Measurements from ENCODE around the gene PGM5. TPM values are rescaled to one million over a fixed set of nuclear protein-coding genes. Genes with fewer than 3 reads are reported as not detected.

The PGM5 gene
- total RNA-seq, 2 experiments from 2014 or later = not detected

DNA sequence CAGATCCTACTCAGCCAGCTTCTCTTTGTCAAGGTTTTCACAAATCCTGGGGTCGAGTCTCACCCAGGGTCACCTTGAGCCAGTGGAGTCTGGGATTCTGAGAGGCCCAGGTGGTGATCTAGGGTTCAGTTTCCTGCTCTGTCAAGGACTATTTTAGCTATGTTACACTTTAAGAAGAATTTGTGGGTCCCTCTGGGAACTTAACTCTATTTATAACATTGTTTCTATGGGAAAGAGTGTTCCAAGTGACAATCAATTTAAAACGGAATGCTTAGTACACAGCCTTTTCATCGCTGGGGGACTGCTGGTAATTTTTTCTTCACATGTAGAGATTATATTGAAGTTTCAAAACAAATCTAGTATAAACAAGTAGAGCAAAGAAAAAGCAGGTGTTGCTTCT, 211.2 kb downstream of the PGM5 start:
- Histone ChIP-seq H4K20me1 (ENCODE audit: insufficient read depth, low read length) (no peaks in the 10 kb centered on the region), H3K27ac (ENCODE audit: low read depth, low read length, poor library complexity, severe bottlenecking) (no peak overlapping the region), H3K4me2 (ENCODE audit: low read length) (no peak overlapping the region), H3K79me2 (ENCODE audit: insufficient read depth, low read depth, low read length) (no peaks in the 10 kb centered on the region), H3K36me3 (ENCODE audit: insufficient read depth, low read length) (no peaks in the 10 kb centered on the region; the same call in 1 of the 2 replicates), H3K9me3 (ENCODE audit: low read length) (peaks cover 22% of the 10 kb centered on the region), H3K4me3 (ENCODE audit: low read depth, low read length, poor library complexity, severe bottlenecking) (no peak overlapping the region), H2AFZ (ENCODE audit: low read length) (no peak overlapping the region), H3K9me2 (ENCODE audit: insufficient read depth, low read length) (no peaks in the 10 kb centered on the region), H3K4me1 (ENCODE audit: insufficient read depth, low read length, poor library complexity, severe bottlenecking) (no peaks in the 10 kb centered on the region)
- BruUV-seq (replicated peaks) = no TSS peak
- no peak for DNase-seq (ENCODE audit: low spot score)
- TF ChIP-seq, protein P1, sequence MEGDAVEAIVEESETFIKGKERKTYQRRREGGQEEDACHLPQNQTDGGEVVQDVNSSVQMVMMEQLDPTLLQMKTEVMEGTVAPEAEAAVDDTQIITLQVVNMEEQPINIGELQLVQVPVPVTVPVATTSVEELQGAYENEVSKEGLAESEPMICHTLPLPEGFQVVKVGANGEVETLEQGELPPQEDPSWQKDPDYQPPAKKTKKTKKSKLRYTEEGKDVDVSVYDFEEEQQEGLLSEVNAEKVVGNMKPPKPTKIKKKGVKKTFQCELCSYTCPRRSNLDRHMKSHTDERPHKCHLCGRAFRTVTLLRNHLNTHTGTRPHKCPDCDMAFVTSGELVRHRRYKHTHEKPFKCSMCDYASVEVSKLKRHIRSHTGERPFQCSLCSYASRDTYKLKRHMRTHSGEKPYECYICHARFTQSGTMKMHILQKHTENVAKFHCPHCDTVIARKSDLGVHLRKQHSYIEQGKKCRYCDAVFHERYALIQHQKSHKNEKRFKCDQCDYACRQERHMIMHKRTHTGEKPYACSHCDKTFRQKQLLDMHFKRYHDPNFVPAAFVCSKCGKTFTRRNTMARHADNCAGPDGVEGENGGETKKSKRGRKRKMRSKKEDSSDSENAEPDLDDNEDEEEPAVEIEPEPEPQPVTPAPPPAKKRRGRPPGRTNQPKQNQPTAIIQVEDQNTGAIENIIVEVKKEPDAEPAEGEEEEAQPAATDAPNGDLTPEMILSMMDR (conservative IDR thresholded peaks at IDR 0.05; ENCODE audit: low read length) = no peak
- TF ChIP-seq EZH2phosphoT487 (IDR thresholded peaks at IDR 0.05; ENCODE audit: borderline replicate concordance, low read depth, low read length) = no peak
- intact Hi-C loops (cut with micrococcal nuclease; ENCODE audit: unreplicated experiment) = loop anchor here (5.0 kb wide), 1 partner anchor 225 kb away; no protein-coding TSS in a partner anchor
- ChIA-PET POLR2A (interaction anchor here (1.5 to 2.3 kb wide), 2 partner anchors 10 to 13 kb away, joined by 3 to 14 read pairs; no protein-coding TSS in a partner anchor), CTCF (ENCODE audit: unreplicated experiment) (interaction anchor here (0.8 to 1.3 kb wide), 6 partner anchors 8 to 59 kb away, joined by 3 to 6 read pairs (median 4); no protein-coding TSS in a partner anchor)

DNA sequence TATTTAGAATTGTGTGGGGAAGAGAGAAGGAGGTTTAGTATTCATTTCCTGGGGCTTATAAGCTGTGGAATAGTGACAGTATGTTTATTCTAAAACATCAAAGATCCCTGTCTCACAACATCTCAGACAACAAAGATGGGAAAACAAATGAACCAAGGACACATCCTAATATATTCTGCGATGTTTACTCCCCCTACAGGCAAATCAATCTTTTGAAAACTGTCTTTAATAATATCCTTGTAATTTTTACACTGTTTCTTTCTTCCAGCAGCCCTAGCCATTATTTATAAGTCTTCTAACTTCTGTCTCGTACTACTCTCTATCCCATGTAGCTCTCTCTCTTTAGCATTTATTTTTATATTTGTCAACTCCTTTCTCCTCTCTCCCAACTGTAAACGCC, 217.7 kb downstream of the PGM5 start:
- Histone ChIP-seq H3K79me2 (ENCODE audit: insufficient read depth, low read depth, low read length) (no peaks in the 10 kb centered on the region), H3K36me3 (ENCODE audit: insufficient read depth, low read length) (no peaks in the 10 kb centered on the region; the same call in 1 of the 2 replicates), H4K20me1 (ENCODE audit: insufficient read depth, low read length) (no peaks in the 10 kb centered on the region), H3K9me3 (ENCODE audit: low read length) (peaks cover 22% of the 10 kb centered on the region), H3K4me1 (ENCODE audit: insufficient read depth, low read length, poor library complexity, severe bottlenecking) (peaks cover 41% of the 10 kb centered on the region), H3K4me2 (ENCODE audit: low read length) (no peak overlapping the region), H2AFZ (ENCODE audit: low read length) (peak overlapping the region; percentile 24; the same call in 1 of the 2 replicates), H3K4me3 (ENCODE audit: low read depth, low read length, poor library complexity, severe bottlenecking) (no peak overlapping the region), H3K9me2 (ENCODE audit: insufficient read depth, low read length) (no peaks in the 10 kb centered on the region), H3K27ac (ENCODE audit: low read depth, low read length, poor library complexity, severe bottlenecking) (no peak overlapping the region)
- TF ChIP-seq, protein P1 (conservative IDR thresholded peaks at IDR 0.05; ENCODE audit: low read length) = peak; percentile 73
- TF ChIP-seq EZH2phosphoT487 (IDR thresholded peaks at IDR 0.05; ENCODE audit: borderline replicate concordance, low read depth, low read length) = no peak
- CTCF ChIA-PET (ENCODE audit: unreplicated experiment) = interaction anchor here (1.2 kb wide), 1 partner anchor 8 kb away, joined by 3 read pairs; no protein-coding TSS in a partner anchor
- peak; percentile 14 for DNase-seq (ENCODE audit: low spot score)
- intact Hi-C loops (cut with micrococcal nuclease; ENCODE audit: unreplicated experiment) = no loop called here
- POLR2A ChIA-PET = interaction anchor here (2.2 to 2.5 kb wide), 2 partner anchors 11 to 13 kb away, joined by 6 to 13 read pairs; no protein-coding TSS in a partner anchor
- BruUV-seq (replicated peaks) = no TSS peak

DNA sequence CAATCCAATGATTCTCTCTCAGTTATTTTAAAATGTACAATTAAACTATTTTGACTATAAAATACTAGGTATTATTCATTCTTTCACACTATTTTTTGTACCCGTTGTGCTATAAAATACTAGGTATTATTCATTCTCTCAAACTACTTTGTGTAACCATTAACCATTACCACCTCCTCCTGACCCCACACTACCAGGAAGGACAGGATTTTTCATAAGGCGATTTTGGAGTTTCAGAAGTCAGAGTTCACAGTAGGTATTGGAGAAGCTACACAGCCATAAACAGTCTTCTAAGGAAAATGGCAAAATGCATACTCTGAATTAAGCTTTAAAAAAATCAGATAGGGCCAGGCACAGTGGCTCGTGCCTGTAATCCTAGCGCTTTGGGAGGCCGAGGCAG, 219.4 kb downstream of the PGM5 start:
- H3K36me3 ChIP-seq (ENCODE audit: insufficient read depth, low read length) = peaks cover 3% of the 10 kb centered on the region; the same call in 1 of the 2 replicates
- peaks cover 58% of the 10 kb centered on the region for H3K4me1 ChIP-seq (ENCODE audit: insufficient read depth, low read length, poor library complexity, severe bottlenecking)
- no peaks in the 10 kb centered on the region for H3K9me2 ChIP-seq (ENCODE audit: insufficient read depth, low read length)
- no peak overlapping the region for H2AFZ ChIP-seq (ENCODE audit: low read length)
- no peak overlapping the region for H3K4me2 ChIP-seq (ENCODE audit: low read length)
- no peaks in the 10 kb centered on the region for H4K20me1 ChIP-seq (ENCODE audit: insufficient read depth, low read length)
- peaks cover 13% of the 10 kb centered on the region for H3K9me3 ChIP-seq (ENCODE audit: low read length)
- DNase-seq (ENCODE audit: low spot score) = no peak
- BruUV-seq (replicated peaks) = no TSS peak
- H3K4me3 ChIP-seq (ENCODE audit: low read depth, low read length, poor library complexity, severe bottlenecking) = no peak overlapping the region
- no peaks in the 10 kb centered on the region for H3K79me2 ChIP-seq (ENCODE audit: insufficient read depth, low read depth, low read length)
- no peak overlapping the region for H3K27ac ChIP-seq (ENCODE audit: low read depth, low read length, poor library complexity, severe bottlenecking)
- ChIA-PET CTCF (ENCODE audit: unreplicated experiment) (no interaction called here), POLR2A (interaction anchor here (0.7 kb wide), 2 partner anchors 62 to 89 kb away, joined by 3 read pairs; no protein-coding TSS in a partner anchor)
- intact Hi-C loops (cut with micrococcal nuclease; ENCODE audit: unreplicated experiment) = no loop called here
- TF ChIP-seq, protein P1 (conservative IDR thresholded peaks at IDR 0.05; ENCODE audit: low read length) = no peak
- no peak for TF ChIP-seq EZH2phosphoT487 (IDR thresholded peaks at IDR 0.05; ENCODE audit: borderline replicate concordance, low read depth, low read length)
